Heart left ventricle (tissue), 13 donors: ENCODE data around the gene AKR1B1.

Experiments
- CTCF ChIP-seq, 12 donors: fragments of 200-600 bp; sonication (generic) in 4 of 12; IDR thresholded peaks; one replicate each; pipeline versions ENCODE4 v1.5.0 to v1.8.0; 2018 to 2022; ENCODE audit warnings: antibody characterized with exemption in 12 of 12, mild to moderate bottlenecking in 5 of 12
- POLR2A ChIP-seq, 2 donors: fragments of 450-650 bp; IDR thresholded peaks; one replicate each; pipeline ENCODE4 v1.6.1; 2017; ENCODE audit warnings: antibody characterized with exemption in 2 of 2, mild to moderate bottlenecking in 2 of 2, moderate library complexity in 2 of 2
- donor health status: ischemic (EF 13 %, LVEDD 7.1; RV severe dilation, severe dysfunction).
- donor health status: DM: no; HTN: yes; CAD: no.
- donor health status: DM: no; HTN: no; CAD: no.
- donor health status: ischemic (EF 25% LVEDD 6.9; RV normal size, moderate dysfunction).
- donor health status: ischemic (EF 25% LVEDD 5.7; RV mildly dilated, moderate dysfunction).
- donor health status: ischemic (EF 35%, LVEDD 5.7; RV mildly dilated, moderate dysfunction).
- donor health status: nonischemic (EF 11% LVEDD 7.7; RV severe dilation, severe dysfunction).
- donor health status: DM: yes; HTN: yes; CAD: no.
- donor health status: PGD.
- donor health status: ischemic (EF 29% LVEDD 5.4; RV normal size, mild dysfunction).
- donor health status: nonischemic (EF 23%, LVEDD 6.1; RV moderate dilation, normal function).

- no peak for TF ChIP-seq POLR2A (IDR thresholded peaks at IDR 0.05)
- TF ChIP-seq CTCF (IDR thresholded peaks at IDR 0.05), result no peak
Observed at GRCh38 chr7:134448356-134449229, 10.3 kb downstream of the AKR1B1 start.
